ENCODE data around the gene ALKBH3.

The ALKBH3 gene

DNA sequence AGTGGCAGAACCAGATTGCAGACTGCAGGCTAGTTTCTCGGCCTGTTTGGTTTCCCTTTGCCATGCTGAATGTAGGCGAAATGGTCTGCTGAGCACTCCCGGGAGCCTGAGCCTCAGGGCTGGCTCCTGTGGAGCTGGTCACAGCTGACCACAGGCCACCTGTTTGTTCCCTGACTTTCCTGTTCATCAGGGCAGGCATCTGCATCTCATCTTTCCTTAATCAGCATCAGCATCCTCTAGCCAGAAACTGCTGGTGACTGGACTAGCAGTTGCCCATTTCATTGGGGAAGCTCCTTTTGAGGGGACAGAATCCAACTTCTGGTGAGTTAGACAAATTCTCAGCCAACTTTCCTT, 41.6 kb downstream of the ALKBH3 start:
- H3K9me3 Mint-ChIP-seq: no peaks in the 10 kb centered on the region
- H3K36me3 Mint-ChIP-seq (ENCODE audit: low read depth): peaks cover 13% of the 10 kb centered on the region
- H3K27me3 Mint-ChIP-seq (ENCODE audit: low read depth): no peaks in the 10 kb centered on the region
- H3K4me1 Mint-ChIP-seq (ENCODE audit: low read depth): peaks cover 13% of the 10 kb centered on the region
- H3K27ac Mint-ChIP-seq: no peak overlapping the region
- H3K4me3 Mint-ChIP-seq: no peak overlapping the region

DNA sequence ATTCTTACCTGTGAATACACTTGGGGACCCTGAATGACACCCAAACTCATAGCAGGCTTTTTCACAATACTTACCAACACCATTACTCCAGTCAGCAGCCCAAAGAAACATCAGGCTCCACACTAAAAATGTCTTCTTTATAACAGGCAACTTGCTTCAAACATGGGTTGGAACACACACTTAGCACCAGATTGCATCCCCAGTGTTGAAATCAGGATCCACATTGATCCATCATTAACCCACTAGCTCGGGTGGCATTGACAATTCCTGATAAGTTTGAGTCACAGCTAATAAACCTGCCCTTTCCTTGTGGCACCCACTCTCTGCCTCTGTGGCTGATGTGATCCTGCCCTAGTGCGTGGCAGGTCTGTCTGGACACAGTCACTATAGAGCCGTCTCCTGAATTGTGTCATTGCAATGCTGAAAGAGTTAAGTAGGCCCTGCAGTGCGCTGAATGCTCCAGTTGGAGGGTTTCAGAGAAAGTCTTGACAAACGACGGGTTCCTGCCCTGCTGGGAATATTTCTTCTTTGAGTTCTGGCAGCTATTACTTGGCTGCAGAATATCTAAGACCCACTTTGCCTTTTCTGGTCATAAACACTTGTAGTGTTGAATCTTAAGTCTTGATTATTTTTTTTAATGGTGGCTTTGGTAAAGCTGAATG, 42.2 kb downstream of the ALKBH3 start:
- Mint-ChIP-seq H3K9me3 (no peaks in the 10 kb centered on the region), H3K27ac (no peak overlapping the region), H3K4me1 (ENCODE audit: low read depth) (peaks cover 13% of the 10 kb centered on the region), H3K36me3 (ENCODE audit: low read depth) (peaks cover 13% of the 10 kb centered on the region), H3K27me3 (ENCODE audit: low read depth) (no peaks in the 10 kb centered on the region), H3K4me3 (no peak overlapping the region)

DNA sequence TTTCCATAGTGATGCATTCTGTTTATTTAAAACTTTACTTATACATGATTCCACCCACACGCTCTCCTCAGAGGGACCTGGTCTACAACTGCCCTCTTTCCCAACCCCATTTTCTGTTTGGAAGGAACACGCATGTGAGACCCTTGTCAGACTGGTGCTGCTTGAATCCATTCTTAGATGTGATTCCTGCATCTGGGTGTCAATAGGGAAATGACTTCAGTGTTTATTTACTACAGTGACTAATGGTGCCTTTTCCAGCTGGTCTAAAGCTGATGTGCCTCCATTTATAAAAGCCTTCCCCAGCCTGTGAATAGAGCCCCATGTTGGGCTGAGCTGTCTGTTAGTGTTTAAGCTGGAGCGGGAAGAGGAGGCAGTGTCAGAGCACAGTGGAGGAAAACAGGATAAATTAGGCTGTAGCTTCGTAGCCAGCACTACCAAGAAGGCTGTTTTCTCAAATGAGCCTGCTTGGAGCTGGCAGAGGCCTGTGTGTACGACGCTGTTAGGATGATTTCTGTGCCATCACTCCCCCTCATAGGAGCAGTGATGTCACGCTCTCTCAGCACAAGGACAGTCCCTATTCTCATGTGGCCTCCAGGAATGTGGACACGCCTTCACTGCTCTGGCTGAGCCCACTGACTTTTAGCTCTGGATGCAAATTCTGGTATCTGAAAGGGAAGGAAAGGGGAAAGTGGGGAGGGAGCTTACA, 42.9 kb downstream of the ALKBH3 start:
- H3K27ac Mint-ChIP-seq: no peak overlapping the region
- H3K36me3 Mint-ChIP-seq (ENCODE audit: low read depth): peaks cover 13% of the 10 kb centered on the region
- no peaks in the 10 kb centered on the region for H3K27me3 Mint-ChIP-seq (ENCODE audit: low read depth)
- peaks cover 13% of the 10 kb centered on the region for H3K4me1 Mint-ChIP-seq (ENCODE audit: low read depth)
- no peak overlapping the region for H3K4me3 Mint-ChIP-seq
- no peaks in the 10 kb centered on the region for H3K9me3 Mint-ChIP-seq

DNA sequence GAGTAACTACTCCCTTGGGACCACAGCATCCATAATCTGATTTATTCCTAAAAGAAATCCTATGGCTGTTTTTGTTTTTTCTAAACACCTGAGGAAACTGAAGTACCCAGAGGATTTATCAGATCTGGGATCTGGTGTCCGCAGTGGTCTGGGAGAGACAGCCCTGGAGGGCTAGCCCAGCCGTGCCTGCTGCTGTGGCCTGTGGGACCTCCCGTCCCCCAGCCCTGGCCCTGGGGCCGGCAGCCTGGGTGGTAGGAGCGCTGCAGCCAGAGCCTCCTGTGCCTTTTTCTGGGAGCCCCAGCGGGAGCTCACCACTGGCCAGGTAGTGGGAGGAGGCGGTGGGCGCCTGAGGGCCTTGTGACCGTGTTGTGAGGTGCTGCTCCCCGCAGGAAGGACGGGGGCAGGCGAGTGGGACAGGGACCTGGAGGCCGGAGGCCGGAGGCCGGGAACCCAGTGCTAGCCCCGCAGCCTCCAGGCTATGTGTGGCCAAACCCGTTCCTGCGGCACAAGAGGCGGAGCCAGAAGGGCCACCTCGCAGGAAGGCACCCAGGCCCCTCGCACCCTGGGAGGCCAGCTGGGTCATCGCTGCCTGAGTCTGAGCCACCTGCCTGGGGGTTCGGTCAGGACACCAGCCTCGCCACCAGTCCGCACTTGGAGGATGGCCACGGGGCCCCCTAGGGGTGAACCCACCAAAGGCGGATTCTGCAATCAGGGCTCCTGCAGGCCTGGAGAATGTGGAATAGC, 43.7 kb downstream of the ALKBH3 start:
- Mint-ChIP-seq H3K4me3 (no peak overlapping the region), H3K36me3 (ENCODE audit: low read depth) (peaks cover 10% of the 10 kb centered on the region), H3K27ac (no peak overlapping the region), H3K4me1 (ENCODE audit: low read depth) (peaks cover 13% of the 10 kb centered on the region), H3K9me3 (no peaks in the 10 kb centered on the region), H3K27me3 (ENCODE audit: low read depth) (no peaks in the 10 kb centered on the region)

DNA sequence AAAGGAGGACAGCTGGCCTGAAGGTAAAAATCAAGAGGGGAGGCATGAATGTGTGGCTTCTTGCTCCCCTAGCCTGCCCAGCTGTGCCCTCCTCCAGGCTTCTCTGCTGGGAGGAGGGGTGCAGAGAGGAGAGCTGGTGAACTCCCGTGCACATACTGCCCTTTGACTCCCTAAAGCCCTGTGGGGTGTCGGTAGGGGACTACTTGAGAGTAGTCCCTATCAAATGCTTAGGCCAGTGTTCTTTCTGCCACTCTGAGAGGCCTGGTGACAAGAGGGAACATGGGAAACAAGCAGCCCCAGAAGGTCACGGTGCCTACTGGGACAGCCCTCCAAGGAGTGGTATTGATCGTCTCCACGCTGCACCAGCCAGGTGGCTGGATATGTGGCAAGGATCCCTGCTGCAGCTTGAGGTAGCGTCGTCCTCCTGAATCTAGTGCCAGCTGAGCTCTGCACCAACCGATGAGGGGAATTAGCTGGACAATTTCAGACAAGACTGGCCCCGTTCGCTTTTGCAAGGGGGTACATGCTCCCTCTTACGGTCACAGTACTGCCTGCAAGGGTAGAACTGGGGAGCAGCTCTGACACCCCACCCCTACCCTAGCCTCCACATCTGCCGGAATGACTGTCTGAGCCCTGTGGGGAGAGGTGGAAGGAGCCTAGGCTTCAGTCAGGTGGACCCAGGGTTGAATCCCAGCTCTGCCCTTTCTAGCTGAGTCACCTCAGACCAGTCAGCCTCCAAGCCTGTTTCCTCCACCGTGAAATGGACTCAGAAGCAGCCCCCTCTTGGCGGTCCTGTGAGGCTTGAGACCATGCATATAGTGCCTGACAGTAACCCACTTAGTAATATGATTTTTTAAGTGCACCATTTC, 44.7 kb downstream of the ALKBH3 start:
- peaks cover 12% of the 10 kb centered on the region for H3K4me1 Mint-ChIP-seq (ENCODE audit: low read depth)
- H3K36me3 Mint-ChIP-seq (ENCODE audit: low read depth): peaks cover 6% of the 10 kb centered on the region
- no peak overlapping the region for H3K27ac Mint-ChIP-seq
- no peaks in the 10 kb centered on the region for H3K9me3 Mint-ChIP-seq
- no peaks in the 10 kb centered on the region for H3K27me3 Mint-ChIP-seq (ENCODE audit: low read depth)
- no peak overlapping the region for H3K4me3 Mint-ChIP-seq

DNA sequence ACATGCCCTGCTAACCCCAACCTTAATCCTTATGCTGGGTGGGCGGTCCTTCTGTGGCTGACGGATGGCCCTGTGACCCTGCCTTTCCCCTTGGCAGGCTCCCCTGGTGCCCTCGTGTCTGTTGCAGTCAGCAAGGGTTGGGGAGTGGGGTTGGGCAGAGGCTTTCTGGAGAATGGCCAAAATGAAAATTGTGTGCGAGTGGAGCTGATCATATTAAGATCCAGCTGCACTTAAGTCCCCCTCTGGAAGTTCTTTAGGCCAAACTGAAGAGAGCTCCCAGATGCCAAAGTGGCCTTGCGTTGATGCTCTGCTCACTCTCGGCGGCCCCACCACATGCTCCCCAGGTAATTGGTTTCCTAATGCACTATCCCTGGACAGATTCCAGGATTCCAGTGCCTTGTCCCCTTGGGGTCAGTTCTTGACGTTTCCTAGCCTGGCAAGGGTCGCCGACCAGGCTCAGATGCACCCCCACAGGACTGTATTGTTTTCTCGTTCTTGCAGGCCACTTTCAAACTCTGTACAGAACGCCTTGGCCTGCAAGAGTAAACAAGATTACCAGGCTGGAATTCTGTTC, 45.4 kb downstream of the ALKBH3 start:
- Mint-ChIP-seq H3K27me3 (ENCODE audit: low read depth) (no peaks in the 10 kb centered on the region), H3K9me3 (no peaks in the 10 kb centered on the region), H3K27ac (no peak overlapping the region), H3K4me1 (ENCODE audit: low read depth) (peaks cover 7% of the 10 kb centered on the region), H3K36me3 (ENCODE audit: low read depth) (peaks cover 1% of the 10 kb centered on the region), H3K4me3 (no peak overlapping the region)

DNA sequence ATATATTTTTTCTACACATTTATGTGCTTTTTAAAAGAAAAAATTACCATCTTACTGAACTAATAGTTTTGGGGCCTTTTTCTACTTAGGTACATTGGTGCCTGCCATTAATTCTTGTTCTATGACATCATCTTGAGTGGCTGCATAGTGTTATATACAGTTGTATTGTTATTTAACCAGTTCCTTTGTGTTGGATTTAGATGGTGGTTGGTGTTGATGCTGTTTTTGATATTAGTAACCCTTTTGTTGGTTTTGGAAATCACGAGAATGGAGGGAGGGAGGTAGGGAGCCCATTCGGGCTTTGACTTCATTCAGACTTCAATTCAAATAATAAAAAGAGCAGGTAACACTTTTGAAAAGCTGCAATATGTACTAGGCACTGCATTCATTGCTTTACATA, 46.4 kb downstream of the ALKBH3 start:
- no peaks in the 10 kb centered on the region for H3K27me3 Mint-ChIP-seq (ENCODE audit: low read depth)
- H3K27ac Mint-ChIP-seq: no peak overlapping the region
- no peaks in the 10 kb centered on the region for H3K36me3 Mint-ChIP-seq (ENCODE audit: low read depth)
- H3K4me3 Mint-ChIP-seq: no peak overlapping the region
- H3K9me3 Mint-ChIP-seq: no peaks in the 10 kb centered on the region
- H3K4me1 Mint-ChIP-seq (ENCODE audit: low read depth): peaks cover 3% of the 10 kb centered on the region

DNA sequence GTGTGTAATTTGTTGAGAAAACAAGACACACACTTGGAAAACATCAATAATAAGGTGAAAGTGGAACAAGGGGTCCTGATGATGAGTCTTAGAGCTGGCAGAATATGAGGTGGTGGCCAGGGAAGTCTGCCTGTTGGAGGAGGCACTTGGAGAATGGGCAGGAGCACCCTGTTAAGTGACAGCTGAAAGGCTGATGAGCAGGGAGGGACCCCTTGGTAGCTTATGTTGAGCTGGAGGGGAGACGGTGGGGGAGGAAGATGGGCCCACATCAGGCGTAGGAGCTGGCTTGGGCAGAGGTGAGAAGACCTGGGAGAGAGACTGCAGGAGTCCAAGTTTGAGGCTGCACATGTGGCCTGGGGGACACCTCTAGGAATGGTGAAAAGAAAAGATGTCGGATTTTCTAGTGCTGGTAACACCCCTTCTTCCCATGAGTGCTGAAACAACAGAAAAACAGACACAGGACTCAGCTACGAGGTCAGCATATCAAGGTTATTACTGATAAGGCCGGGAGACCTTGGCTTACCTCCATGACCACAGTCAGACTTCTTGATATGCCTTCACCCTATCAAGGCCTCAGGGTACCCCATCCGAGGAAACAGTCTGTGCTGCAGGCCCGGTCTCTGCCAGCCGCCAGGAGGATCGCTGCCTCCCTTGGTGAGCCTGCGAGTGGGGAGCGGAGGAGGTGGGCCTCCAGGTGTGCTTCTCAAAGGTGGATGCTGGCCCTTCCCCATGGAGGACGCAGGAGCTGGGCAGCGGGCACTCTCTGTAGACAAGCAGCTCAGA, 47.5 kb downstream of the ALKBH3 start:
- Mint-ChIP-seq H3K9me3 (no peaks in the 10 kb centered on the region), H3K4me3 (no peak overlapping the region)

DNA sequence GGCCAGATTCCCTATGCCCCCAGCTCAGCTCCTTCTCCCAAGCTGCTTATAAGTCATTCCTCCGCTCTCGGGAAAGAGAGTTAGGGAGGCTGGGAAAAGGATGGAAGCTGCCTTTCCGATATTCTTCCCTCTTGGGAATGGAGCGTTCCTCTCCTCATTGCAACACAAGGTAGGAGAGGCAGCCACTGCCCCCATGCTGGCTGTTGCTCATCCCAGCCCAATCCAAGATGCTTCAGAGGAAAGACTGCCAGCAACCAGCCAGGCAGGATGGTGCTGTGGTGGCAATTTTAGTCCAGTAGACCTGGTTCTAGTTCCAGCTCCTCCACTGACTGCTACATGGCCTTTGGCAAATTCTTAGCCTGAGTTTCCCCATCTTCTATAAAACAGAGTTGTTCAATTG, 48.1 kb downstream of the ALKBH3 start:
- H3K4me3 Mint-ChIP-seq: no peak overlapping the region
- H3K27ac Mint-ChIP-seq: no peak overlapping the region
- no peaks in the 10 kb centered on the region for H3K27me3 Mint-ChIP-seq (ENCODE audit: low read depth)
- no peaks in the 10 kb centered on the region for H3K36me3 Mint-ChIP-seq (ENCODE audit: low read depth)
- no peaks in the 10 kb centered on the region for H3K9me3 Mint-ChIP-seq
- peaks cover 3% of the 10 kb centered on the region for H3K4me1 Mint-ChIP-seq (ENCODE audit: low read depth)

More for the DNA sequence above, 47.5 kb downstream of the ALKBH3 start:
- Mint-ChIP-seq H3K4me1 (ENCODE audit: low read depth) (peaks cover 3% of the 10 kb centered on the region), H3K27ac (no peak overlapping the region), H3K36me3 (ENCODE audit: low read depth) (no peaks in the 10 kb centered on the region), H3K27me3 (ENCODE audit: low read depth) (no peaks in the 10 kb centered on the region)

DNA sequence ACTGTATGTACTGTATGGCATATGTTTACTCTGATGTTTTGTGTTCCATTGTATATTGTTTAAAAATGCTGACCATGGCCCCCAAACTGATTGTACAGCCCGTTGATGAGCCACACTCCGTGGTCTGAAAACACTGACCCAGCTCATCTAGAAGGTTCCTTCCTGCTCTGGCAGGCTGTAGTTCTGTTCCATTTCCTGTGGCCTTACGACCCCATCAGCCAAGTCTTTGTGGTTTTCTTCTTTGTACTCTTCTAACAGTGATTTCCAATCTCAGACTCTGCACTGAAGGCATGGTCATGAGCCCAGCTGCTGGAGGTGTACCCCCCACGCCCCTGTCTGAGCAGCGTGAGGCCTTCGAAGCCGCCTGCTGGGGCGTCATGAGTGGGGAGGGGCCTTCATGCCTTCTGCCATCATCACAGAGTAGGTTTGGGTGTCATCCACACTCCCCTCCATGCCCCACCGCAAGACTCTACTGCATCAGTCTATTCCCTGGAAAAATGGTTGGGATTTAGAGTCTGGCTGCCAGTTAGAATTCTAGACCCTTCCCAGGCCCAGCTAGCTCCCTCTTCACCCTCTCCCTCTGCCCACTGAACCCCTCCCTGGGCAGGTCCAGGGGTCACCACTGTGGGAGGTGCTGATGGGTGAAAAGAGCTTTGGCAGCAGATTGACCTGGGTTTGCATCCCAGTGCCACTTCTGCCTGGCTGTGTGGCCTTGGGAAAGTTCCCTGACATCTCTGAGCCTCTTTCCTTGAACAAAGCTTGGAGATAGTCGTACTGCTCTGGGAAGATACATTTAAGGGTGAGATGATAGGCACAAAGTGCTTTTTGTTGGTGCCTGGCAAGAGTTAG, 50.5 kb downstream of the ALKBH3 start:
- peaks cover 6% of the 10 kb centered on the region for H3K27me3 Mint-ChIP-seq (ENCODE audit: low read depth)
- H3K36me3 Mint-ChIP-seq (ENCODE audit: low read depth): no peaks in the 10 kb centered on the region
- no peak overlapping the region for H3K4me3 Mint-ChIP-seq
- no peaks in the 10 kb centered on the region for H3K9me3 Mint-ChIP-seq
- H3K27ac Mint-ChIP-seq: no peak overlapping the region
- H3K4me1 Mint-ChIP-seq (ENCODE audit: low read depth): peaks cover 3% of the 10 kb centered on the region

DNA sequence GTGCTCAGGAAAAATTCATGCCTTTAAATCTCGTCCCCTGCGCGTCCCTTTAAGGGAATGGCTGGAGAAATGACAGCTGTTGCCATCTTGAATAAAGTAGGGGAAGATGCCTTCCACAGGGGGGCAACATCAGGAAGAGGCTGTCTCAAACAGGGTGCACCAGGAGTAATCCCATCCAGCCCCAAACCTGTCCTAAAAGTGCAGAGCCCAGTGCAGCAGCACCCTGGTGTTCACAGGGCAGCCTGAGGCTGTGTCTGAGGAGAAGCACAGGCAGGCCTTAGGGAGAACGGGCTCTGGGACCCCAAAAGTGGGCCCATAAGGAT, 51.0 kb downstream of the ALKBH3 start:
- Mint-ChIP-seq H3K36me3 (ENCODE audit: low read depth) (no peaks in the 10 kb centered on the region), H3K9me3 (no peaks in the 10 kb centered on the region), H3K4me1 (ENCODE audit: low read depth) (peaks cover 3% of the 10 kb centered on the region), H3K27ac (no peak overlapping the region), H3K27me3 (ENCODE audit: low read depth) (peaks cover 9% of the 10 kb centered on the region), H3K4me3 (no peak overlapping the region)

DNA sequence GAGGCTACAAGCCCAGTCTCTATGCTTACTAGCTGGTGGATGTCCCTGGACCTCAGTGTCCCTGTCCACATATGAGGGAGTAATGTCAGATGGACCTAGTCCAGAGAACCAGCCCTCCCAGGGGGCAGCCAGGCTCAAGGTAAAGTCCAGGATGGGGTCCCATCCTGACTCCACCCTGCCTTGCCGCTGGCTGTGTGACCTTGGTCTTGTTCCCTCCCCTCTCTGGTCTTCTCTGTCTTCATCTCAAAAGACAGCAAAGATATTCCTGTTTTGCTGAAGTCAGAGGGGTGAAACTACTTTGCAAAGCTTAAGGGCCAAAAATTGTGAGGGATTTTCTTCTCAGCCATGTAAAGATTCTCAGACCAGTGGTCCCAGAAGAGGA, 52.6 kb downstream of the ALKBH3 start:
- Mint-ChIP-seq H3K4me3 (no peak overlapping the region), H3K27ac (no peak overlapping the region), H3K27me3 (ENCODE audit: low read depth) (peaks cover 24% of the 10 kb centered on the region), H3K36me3 (ENCODE audit: low read depth) (no peaks in the 10 kb centered on the region), H3K4me1 (ENCODE audit: low read depth) (peaks cover 3% of the 10 kb centered on the region), H3K9me3 (no peaks in the 10 kb centered on the region)
